HepG2 (cell line): ENCODE measurements around the gene LPAR1. TPM values are rescaled to one million over a fixed set of nuclear protein-coding genes. Genes with fewer than 3 reads are reported as not detected.

Source experiments
- ATAC-seq: fragments of 200-7000 bp; cut with Tn5 transposase; 3 replicates; pipeline ENCODE4 v1.9.1; 2020; ENCODE audit warnings: mild to moderate bottlenecking, moderate library complexity
- BruUV-seq: library from RNA; stranded (reverse); fragments of 400-500 nt; replicated peaks from 2 replicates; lab custom pipeline; 2021; lab: Mats Ljungman, UMichigan
- CTCF ChIA-PET: fragments of 300-600 bp; formaldehyde crosslinking; extraction: SDS; loops from one replicate; lab custom pipeline; 2021; ENCODE audit warnings: low total read pairs, inconsistent platforms, low intra/inter-chr PET ratio; lab: Yijun Ruan, JAX
- POLR2A ChIA-PET: fragments of 350-600 bp; sonication (Branson Sonifier 250); formaldehyde crosslinking; loops from one replicate; lab custom pipeline; 2020; ENCODE audit warnings: antibody characterized with exemption, inconsistent platforms; lab: Yijun Ruan, JAX
- DNase-seq: peaks from one replicate; pipeline ENCODE4 v3.0.0-alpha.2; 2015; ENCODE audit warnings: low spot score
- FAIRE-seq: peaks from 3 replicates; lab custom pipeline; 2011; peaks lifted over from hg19 to GRCh38; lab: Jason Lieb, UNC
- H2AFZ ChIP-seq: one replicate; pipeline ENCODE4 v1.6.1; 2011; ENCODE audit warnings: low read length, inconsistent platforms
- H3K27ac ChIP-seq: fragments of 300-600 bp; 3 replicates; pipeline ENCODE4 v1.8.0; 2011; ENCODE audit warnings: mixed run types, mild to moderate bottlenecking, mixed read lengths, low read length, inconsistent platforms; ENCODE audit not compliant: insufficient read depth; ENCODE audit errors: extremely low read length
- H3K27me3 ChIP-seq, 2 experiments: fragments of 200-600 bp in 1 of 2; 2 replicates in 1 of 2; 3 replicates in 1 of 2; pipeline versions ENCODE4 v1.6.0 to v1.8.0; 2011; ENCODE audit warnings: low read length in 2 of 2, mild to moderate bottlenecking in 2 of 2, moderate library complexity in 2 of 2, inconsistent platforms in 1 of 2; ENCODE audit not compliant: insufficient read depth in 2 of 2, control insufficient read depth in 1 of 2
- H3K36me3 ChIP-seq, 2 experiments: fragments of 200-600 bp in 1 of 2; replicated peaks in 1 of 2; 2 replicates in 1 of 2; 3 replicates in 1 of 2; pipeline versions ENCODE4 v1.5.1 to v1.8.0; 2011; ENCODE audit warnings: low read length in 2 of 2, inconsistent platforms in 1 of 2; ENCODE audit not compliant: insufficient read depth in 2 of 2, control insufficient read depth in 1 of 2
- H3K4me1 ChIP-seq: 2 replicates; pipeline ENCODE4 v1.5.1; 2012; ENCODE audit warnings: low read length, inconsistent platforms; ENCODE audit not compliant: insufficient read depth
- H3K4me2 ChIP-seq: 2 replicates; pipeline ENCODE4 v1.6.0; 2011; ENCODE audit warnings: low read depth, low read length, inconsistent platforms
- H3K4me3 ChIP-seq, 3 experiments: fragments of 200-600 bp in 1 of 3; sonication (generic), shearing (Covaris generic) in 1 of 3; replicated peaks in 1 of 3; 2 replicates each; pipeline ENCODE4 v1.5.1; 2011 to 2016; ENCODE audit warnings: low read length in 3 of 3, inconsistent platforms in 2 of 3, low read depth in 2 of 3, mild to moderate bottlenecking in 2 of 3, control low read depth in 1 of 3, mixed read lengths in 1 of 3; ENCODE audit not compliant: insufficient read depth in 1 of 3
- H3K79me2 ChIP-seq: one replicate; pipeline ENCODE4 v1.6.1; 2011; ENCODE audit warnings: low read length, inconsistent platforms; ENCODE audit not compliant: insufficient read depth
- H3K9ac ChIP-seq: 2 replicates; pipeline ENCODE4 v1.6.0; 2011; ENCODE audit warnings: mild to moderate bottlenecking, low read depth, low read length, inconsistent platforms; ENCODE audit not compliant: insufficient read depth
- H3K9me3 ChIP-seq: 2 replicates; pipeline ENCODE4 v1.5.1; 2012; ENCODE audit warnings: mild to moderate bottlenecking, low read length
- H4K20me1 ChIP-seq: 2 replicates; pipeline ENCODE4 v1.6.0; 2011; ENCODE audit warnings: inconsistent platforms, mild to moderate bottlenecking, low read length, moderate library complexity; ENCODE audit not compliant: insufficient read depth
- ATF7 ChIP-seq, 2 experiments: fragments of 450-650 bp in 1 of 2; sonication (generic) in 1 of 2; formaldehyde crosslinking in 1 of 2; IDR thresholded peaks; 2 replicates each; pipeline versions ENCODE4 v1.4.0 to v1.6.1; 2016 to 2020; ENCODE audit warnings: antibody characterized with exemption in 1 of 2, mild to moderate bottlenecking in 1 of 2, missing genetic modification reagents in 1 of 2
- CSRNP2 ChIP-seq: sonication (generic); formaldehyde crosslinking; conservative IDR thresholded peaks from 2 replicates; pipeline ENCODE4 v1.8.0; 2022; ENCODE audit warnings: low read depth, missing genetic modification reagents
- FOXJ3 ChIP-seq: sonication (generic); formaldehyde crosslinking; IDR thresholded peaks from 2 replicates; pipeline ENCODE4 v1.4.0; 2020; ENCODE audit warnings: missing genetic modification reagents, mild to moderate bottlenecking, borderline replicate concordance
- HMGA1 ChIP-seq: sonication (generic); formaldehyde crosslinking; conservative IDR thresholded peaks from 2 replicates; pipeline ENCODE4 v1.4.0; 2020; ENCODE audit warnings: missing genetic modification reagents
- RORA ChIP-seq: sonication (generic); formaldehyde crosslinking; IDR thresholded peaks from 2 replicates; pipeline ENCODE4 v1.5.0; 2020; ENCODE audit warnings: mild to moderate bottlenecking, missing genetic modification reagents, moderate library complexity
- SYNCRIP ChIP-seq: fragments of 200-400 bp; formaldehyde crosslinking; IDR thresholded peaks from 2 replicates; pipeline ENCODE4 v1.6.1; 2018; ENCODE audit warnings: mild to moderate bottlenecking, low read depth, low read length; ENCODE audit not compliant: insufficient read depth
- TAF1 ChIP-seq: sonication (generic); formaldehyde crosslinking; IDR thresholded peaks from 2 replicates; pipeline ENCODE4 v1.4.0; 2020; ENCODE audit warnings: missing genetic modification reagents
- ZNF556 ChIP-seq: sonication (generic); formaldehyde crosslinking; IDR thresholded peaks from 2 replicates; pipeline ENCODE4 v1.4.0; 2020; ENCODE audit warnings: mild to moderate bottlenecking, missing genetic modification reagents, borderline replicate concordance
- WGBS: methylation state at CpG from one replicate; pipeline ENCODE4 v1.1.6; 2017; ENCODE audit warnings: low lambda C conversion rate; 5-methylcytosine and 5-hydroxymethylcytosine counted together
- in situ Hi-C: cut with HindIII; loops from 2 replicates; pipeline ENCODE4 v1.10.0; 2017; ENCODE audit warnings: low pct_unique_long_range_greater_than_20kb; ENCODE audit not compliant: extremely low pct_ligation_motif_present
- intact Hi-C: fragments of 100-400 bp; cut with micrococcal nuclease; formaldehyde crosslinking; loops from one replicate; pipeline ENCODE4 v1.10.0; 2022; ENCODE audit not compliant: unreplicated experiment
- polyA plus RNA-seq, 8 experiments: library from polyadenylated mRNA; depleted of rRNA in 3 of 8; stranded (reverse) in 7 of 8; unstranded in 1 of 8; fragments of >200 nt; fragmentation: Illumina TruSeq in 4 of 8; extraction: Trizol in 4 of 8; gene quantifications; 2 replicates each; pipeline versions ENCODE4 v1.2.1 to v1.2.3, GENCODE V29; 2011 to 2016; ENCODE audit warnings: low read depth in 4 of 8, missing spikeins in 1 of 8, mixed read lengths in 1 of 8; ENCODE audit not compliant: insufficient read depth in 1 of 8
- total RNA-seq, 5 experiments: library from RNA; depleted of rRNA; stranded (reverse); fragments of >200 nt; fragmentation: Illumina TruSeq; extraction: Trizol; gene quantifications; 2 replicates each; pipeline ENCODE4 v1.2.3, GENCODE V29; 2016; ENCODE audit warnings: low read depth in 1 of 5
- TF ChIP-seq, protein P1 (sequence below): sonication (generic); formaldehyde crosslinking; IDR thresholded peaks from 2 replicates; pipeline ENCODE4 v1.4.0; 2020; ENCODE audit warnings: missing genetic modification reagents
- TF ChIP-seq, protein P2 (sequence below): sonication (generic); formaldehyde crosslinking; IDR thresholded peaks from 2 replicates; pipeline ENCODE4 v1.8.0; 2022; ENCODE audit warnings: mild to moderate bottlenecking, missing genetic modification reagents, moderate library complexity

Gene LPAR1
- total and polyA plus RNA-seq, 2 of the 13 experiments (the other 11 are each of a cell fraction or from before 2014, with no cell fraction given): not detected

DNA sequence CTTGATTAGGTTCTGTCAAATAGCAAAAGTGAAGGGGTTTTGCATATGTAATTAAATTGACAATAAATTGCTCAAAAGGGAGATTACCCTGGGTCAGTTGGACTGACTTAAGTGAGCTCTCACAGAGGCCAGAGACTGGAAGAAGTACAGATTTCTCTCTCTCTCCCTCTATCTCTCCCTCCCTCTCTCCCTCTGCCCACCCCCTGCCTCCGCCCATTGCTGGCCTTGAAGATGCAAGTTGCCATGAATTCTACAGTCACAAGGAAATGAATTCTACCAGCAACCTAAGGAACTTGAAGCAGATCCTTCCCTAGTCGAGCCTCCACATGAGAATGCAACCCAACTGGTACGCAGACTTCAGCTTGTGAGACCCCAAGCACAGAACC lies 119.2 kb downstream of the LPAR1 start:
- H3K36me3 ChIP-seq: no peaks in the 10 kb centered on the region
- no peak overlapping the region for H3K4me3 ChIP-seq
- no peak for ATAC-seq
- no peak overlapping the region for H3K9ac ChIP-seq
- no peaks in the 10 kb centered on the region for H4K20me1 ChIP-seq
- no peaks in the 10 kb centered on the region for H3K27me3 ChIP-seq
- no peaks in the 10 kb centered on the region for H3K9me3 ChIP-seq
- no peak overlapping the region for H3K4me2 ChIP-seq
- H3K27ac ChIP-seq: no peak overlapping the region
- no peak overlapping the region for H2AFZ ChIP-seq
- no peak for FAIRE-seq
- TF ChIP-seq HMGA1 (CRISPR knock-in tag): no peak
- no peak for TF ChIP-seq RORA (CRISPR knock-in tag)
- TF ChIP-seq, protein P1, sequence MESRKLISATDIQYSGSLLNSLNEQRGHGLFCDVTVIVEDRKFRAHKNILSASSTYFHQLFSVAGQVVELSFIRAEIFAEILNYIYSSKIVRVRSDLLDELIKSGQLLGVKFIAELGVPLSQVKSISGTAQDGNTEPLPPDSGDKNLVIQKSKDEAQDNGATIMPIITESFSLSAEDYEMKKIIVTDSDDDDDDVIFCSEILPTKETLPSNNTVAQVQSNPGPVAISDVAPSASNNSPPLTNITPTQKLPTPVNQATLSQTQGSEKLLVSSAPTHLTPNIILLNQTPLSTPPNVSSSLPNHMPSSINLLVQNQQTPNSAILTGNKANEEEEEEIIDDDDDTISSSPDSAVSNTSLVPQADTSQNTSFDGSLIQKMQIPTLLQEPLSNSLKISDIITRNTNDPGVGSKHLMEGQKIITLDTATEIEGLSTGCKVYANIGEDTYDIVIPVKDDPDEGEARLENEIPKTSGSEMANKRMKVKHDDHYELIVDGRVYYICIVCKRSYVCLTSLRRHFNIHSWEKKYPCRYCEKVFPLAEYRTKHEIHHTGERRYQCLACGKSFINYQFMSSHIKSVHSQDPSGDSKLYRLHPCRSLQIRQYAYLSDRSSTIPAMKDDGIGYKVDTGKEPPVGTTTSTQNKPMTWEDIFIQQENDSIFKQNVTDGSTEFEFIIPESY (CRISPR knock-in tag): no peak
- no peak for TF ChIP-seq ZNF556 (CRISPR knock-in tag)
- no peak for DNase-seq
- no peaks in the 10 kb centered on the region for H3K79me2 ChIP-seq
- CTCF ChIA-PET: no interaction called here
- BruUV-seq: no TSS peak
- no peaks in the 10 kb centered on the region for H3K4me1 ChIP-seq
- in situ Hi-C loops: no loop called here
- 0% methylated on average over 3 of the region's 3 CpGs for WGBS
- intact Hi-C loops: no loop called here
- POLR2A ChIA-PET: no interaction called here

DNA sequence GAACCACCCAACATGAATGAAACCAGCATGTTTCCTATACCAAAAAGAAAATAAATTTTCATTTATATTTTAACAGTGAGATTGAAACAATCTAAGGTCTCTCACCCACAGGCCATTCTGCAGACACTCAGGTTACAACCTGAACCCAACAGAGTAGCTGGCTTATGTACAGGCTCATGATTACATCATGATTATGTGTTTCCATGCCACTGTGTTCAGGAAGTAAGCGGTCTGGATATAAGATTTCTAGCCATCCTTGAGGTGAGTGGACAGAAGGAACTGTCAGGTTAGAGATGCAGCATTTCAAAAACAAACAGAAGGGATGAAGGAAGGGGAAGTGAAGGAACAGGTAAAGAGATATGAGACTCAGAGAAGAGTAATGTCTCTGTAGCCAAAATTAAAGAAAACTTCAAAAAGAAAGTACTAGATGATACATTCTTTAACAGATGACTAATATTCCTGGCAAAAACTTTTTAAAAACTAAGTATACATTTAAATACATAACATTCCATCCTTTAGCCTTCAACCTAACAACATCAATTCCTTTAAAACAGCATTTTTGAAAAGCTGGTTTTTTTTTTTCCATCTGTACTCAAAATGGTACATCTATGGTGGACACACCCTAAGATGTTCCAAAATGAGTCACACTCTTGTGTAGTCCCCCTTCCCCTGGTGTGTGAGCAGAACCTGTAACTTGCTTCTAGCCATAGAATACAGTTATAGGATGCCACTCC lies 119.8 kb downstream of the LPAR1 start:
- BruUV-seq: no TSS peak
- Histone ChIP-seq H3K9me3 (no peaks in the 10 kb centered on the region), H3K9ac (no peak overlapping the region), H3K4me3 (no peak overlapping the region), H3K4me1 (no peaks in the 10 kb centered on the region), H3K4me2 (no peak overlapping the region), H3K36me3 (no peaks in the 10 kb centered on the region), H4K20me1 (no peaks in the 10 kb centered on the region), H3K27me3 (no peaks in the 10 kb centered on the region), H2AFZ (no peak overlapping the region), H3K27ac (no peak overlapping the region), H3K79me2 (no peaks in the 10 kb centered on the region)
- intact Hi-C loops: no loop called here
- ATAC-seq (no peak), FAIRE-seq (no peak), DNase-seq (no peak)
- 0 out of 2 replicates have a peak, but pooled peaks have one; percentile 3 for TF ChIP-seq ATF7 (IDR thresholded peaks at IDR 0.05)
- no peak for TF ChIP-seq ATF7 (CRISPR knock-in tag; IDR thresholded peaks at IDR 0.05)
- TF ChIP-seq FOXJ3: no peak
- no peak for TF ChIP-seq TAF1 (CRISPR knock-in tag)
- TF ChIP-seq CSRNP2 (CRISPR knock-in tag): no peak
- no peak for TF ChIP-seq SYNCRIP
- TF ChIP-seq, protein P2, sequence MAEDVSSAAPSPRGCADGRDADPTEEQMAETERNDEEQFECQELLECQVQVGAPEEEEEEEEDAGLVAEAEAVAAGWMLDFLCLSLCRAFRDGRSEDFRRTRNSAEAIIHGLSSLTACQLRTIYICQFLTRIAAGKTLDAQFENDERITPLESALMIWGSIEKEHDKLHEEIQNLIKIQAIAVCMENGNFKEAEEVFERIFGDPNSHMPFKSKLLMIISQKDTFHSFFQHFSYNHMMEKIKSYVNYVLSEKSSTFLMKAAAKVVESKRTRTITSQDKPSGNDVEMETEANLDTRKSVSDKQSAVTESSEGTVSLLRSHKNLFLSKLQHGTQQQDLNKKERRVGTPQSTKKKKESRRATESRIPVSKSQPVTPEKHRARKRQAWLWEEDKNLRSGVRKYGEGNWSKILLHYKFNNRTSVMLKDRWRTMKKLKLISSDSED: no peak
- 4% methylated on average over 1 of the region's 1 CpG for WGBS
- CTCF ChIA-PET: no interaction called here
- in situ Hi-C loops: no loop called here
- POLR2A ChIA-PET: no interaction called here
